Thoracic aorta (tissue), 2 donors: ENCODE data around the gene PDC. TPM values are rescaled to one million over a fixed set of nuclear protein-coding genes. Genes with fewer than 3 reads are reported as not detected.

Experiments
- ATAC-seq: fragments of 150-250 bp; one replicate; pipeline ENCODE4 v1.8.0; 2017; ENCODE audit warnings: low read depth; ENCODE audit not compliant: insufficient number of reproducible peaks, low FRiP score
- DNase-seq: peaks from one replicate; pipeline ENCODE4 v3.0.0-alpha.2; 2020; ENCODE audit warnings: low spot score
- H3K27ac ChIP-seq, 2 donors: fragments of 200-600 bp; sonication (generic); 1 replicate in 1 of 2; 2 replicates in 1 of 2; pipeline ENCODE4 v1.5.1; 2016; ENCODE audit warnings: mild to moderate bottlenecking in 2 of 2, moderate library complexity in 2 of 2
- H3K27me3 ChIP-seq: fragments of 200-600 bp; sonication (generic); replicated peaks from 2 replicates; pipeline ENCODE4 v1.6.0; 2016; ENCODE audit warnings: mild to moderate bottlenecking; ENCODE audit not compliant: insufficient read depth
- H3K36me3 ChIP-seq: fragments of 200-600 bp; sonication (generic); one replicate; pipeline ENCODE4 v1.5.1; 2016
- H3K4me1 ChIP-seq, 2 donors: fragments of 200-600 bp; sonication (generic); 1 replicate in 1 of 2; 2 replicates in 1 of 2; pipeline versions ENCODE4 v1.5.1 to v1.6.0; 2016; ENCODE audit warnings: low read depth in 2 of 2, mild to moderate bottlenecking in 1 of 2; ENCODE audit not compliant: control insufficient read depth in 1 of 2
- H3K4me3 ChIP-seq: fragments of 200-600 bp; sonication (generic); 2 replicates; pipeline ENCODE4 v1.5.1; 2016; ENCODE audit warnings: mild to moderate bottlenecking
- H3K9me3 ChIP-seq: fragments of 200-600 bp; sonication (generic); 2 replicates; pipeline ENCODE4 v1.5.1; 2016
- CTCF ChIP-seq: fragments of 200-600 bp; sonication (generic); IDR thresholded peaks from one replicate; pipeline ENCODE4 v1.5.1; 2019; ENCODE audit warnings: antibody characterized with exemption
- total RNA-seq, 2 donors: library from RNA; depleted of rRNA; stranded (reverse); fragments of >200 nt; gene quantifications; one replicate each; pipeline versions ENCODE4 v1.1.0 to v1.2.3, GENCODE V29; 2016

PDC gene
- total RNA-seq, 2 donors from 2014 or later, result not detected

GRCh38 chr1:186424539-186424938, 36.4 kb downstream of the PDC start:
- Histone ChIP-seq H3K9me3 (no peaks in the 10 kb centered on the region), H3K4me3 (no peak overlapping the region)
- ATAC-seq, result no peak

GRCh38 chr1:186421446-186421845, 39.5 kb downstream of the PDC start:
- DNase-seq, result no peak
- Histone ChIP-seq H3K27me3 (no peaks in the 10 kb centered on the region), H3K27ac (no peak overlapping the region), H3K9me3 (no peaks in the 10 kb centered on the region), H3K4me3 (no peak overlapping the region), H3K4me1 (no peaks in the 10 kb centered on the region), H3K36me3 (peaks cover 5% of the 10 kb centered on the region)
- TF ChIP-seq CTCF, result no peak
- ATAC-seq, result no peak

More at GRCh38 chr1:186424539-186424938, 36.4 kb downstream of the PDC start:
- DNase-seq, result no peak
- TF ChIP-seq CTCF, result no peak
- no peak overlapping the region for H3K27ac ChIP-seq
- no peaks in the 10 kb centered on the region for H3K27me3 ChIP-seq
- H3K4me1 ChIP-seq, result no peaks in the 10 kb centered on the region
- H3K36me3 ChIP-seq, result no peaks in the 10 kb centered on the region

- H3K27ac ChIP-seq, result no peak overlapping the region
- no peak for TF ChIP-seq CTCF
- H3K27me3 ChIP-seq, result no peaks in the 10 kb centered on the region
- DNase-seq, result no peak
- no peaks in the 10 kb centered on the region for H3K9me3 ChIP-seq
- H3K4me1 ChIP-seq, result no peaks in the 10 kb centered on the region
- peaks cover 5% of the 10 kb centered on the region for H3K36me3 ChIP-seq
- H3K4me3 ChIP-seq, result no peak overlapping the region
- ATAC-seq, result no peak
Observed at GRCh38 chr1:186420923-186421322, 40.0 kb downstream of the PDC start.

- Histone ChIP-seq H3K27me3 (no peaks in the 10 kb centered on the region), H3K9me3 (no peaks in the 10 kb centered on the region), H3K4me3 (no peak overlapping the region), H3K4me1 (no peaks in the 10 kb centered on the region), H3K27ac (no peak overlapping the region), H3K36me3 (peaks cover 5% of the 10 kb centered on the region)
- DNase-seq (no peak), ATAC-seq (no peak)
- TF ChIP-seq CTCF, result no peak
Observed at GRCh38 chr1:186420311-186420710, 40.6 kb downstream of the PDC start.

- H3K27me3 ChIP-seq, result no peaks in the 10 kb centered on the region
- H3K4me1 ChIP-seq, result no peaks in the 10 kb centered on the region
- peaks cover 5% of the 10 kb centered on the region for H3K36me3 ChIP-seq
- TF ChIP-seq CTCF, result no peak
- no peak overlapping the region for H3K27ac ChIP-seq
- no peak for ATAC-seq
- H3K4me3 ChIP-seq, result no peak overlapping the region
- no peak for DNase-seq
- no peaks in the 10 kb centered on the region for H3K9me3 ChIP-seq
Observed at GRCh38 chr1:186418503-186418902, 42.4 kb downstream of the PDC start.
